GM21360 (cell line): ENCODE measurements around the gene GBF1.

Experiments
- ATAC-seq: cut with Tn5 transposase; IDR thresholded peaks from one replicate; pipeline ENCODE4 v1.9.1; 2021; ENCODE audit warnings: mild to moderate bottlenecking, moderate library complexity; ENCODE audit not compliant: unreplicated experiment

The GBF1 gene

DNA sequence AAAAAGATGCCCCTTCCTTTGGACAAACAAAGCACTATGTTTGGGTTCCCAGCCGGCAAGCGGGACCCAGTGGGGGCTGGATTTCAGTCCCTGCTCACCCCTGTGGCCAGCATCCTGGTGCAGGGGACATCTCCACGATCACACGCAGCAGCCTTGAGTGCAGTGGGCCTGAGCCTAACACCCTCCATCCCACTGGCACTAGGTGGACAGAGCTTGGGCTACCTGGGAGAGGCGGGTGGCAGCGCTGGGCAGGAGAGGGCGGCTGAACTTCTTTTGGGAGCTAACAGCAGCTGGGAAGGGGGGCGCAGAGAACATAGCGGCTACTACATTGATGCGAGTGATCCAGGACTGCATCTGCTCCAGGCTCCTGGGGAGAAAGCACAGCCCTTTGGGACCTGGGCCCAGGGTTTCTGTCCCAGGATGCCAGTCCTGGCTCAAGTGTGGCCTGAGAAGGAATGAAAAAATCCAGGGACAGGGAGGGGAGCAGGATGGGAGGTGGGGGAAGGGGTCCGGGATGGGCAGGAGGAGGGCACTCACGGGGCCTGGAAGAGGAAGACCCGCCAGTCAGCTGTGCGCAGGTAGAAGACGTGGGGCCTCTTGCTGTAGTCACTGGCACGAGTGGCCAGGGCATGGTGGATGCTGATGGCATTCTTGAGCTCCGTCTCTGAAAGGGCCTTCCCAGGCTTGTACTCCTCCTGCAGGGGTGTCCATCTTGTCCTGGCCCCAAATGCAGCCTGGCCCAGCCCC lies 159.2 kb downstream of the GBF1 start:
- no peak for ATAC-seq

DNA sequence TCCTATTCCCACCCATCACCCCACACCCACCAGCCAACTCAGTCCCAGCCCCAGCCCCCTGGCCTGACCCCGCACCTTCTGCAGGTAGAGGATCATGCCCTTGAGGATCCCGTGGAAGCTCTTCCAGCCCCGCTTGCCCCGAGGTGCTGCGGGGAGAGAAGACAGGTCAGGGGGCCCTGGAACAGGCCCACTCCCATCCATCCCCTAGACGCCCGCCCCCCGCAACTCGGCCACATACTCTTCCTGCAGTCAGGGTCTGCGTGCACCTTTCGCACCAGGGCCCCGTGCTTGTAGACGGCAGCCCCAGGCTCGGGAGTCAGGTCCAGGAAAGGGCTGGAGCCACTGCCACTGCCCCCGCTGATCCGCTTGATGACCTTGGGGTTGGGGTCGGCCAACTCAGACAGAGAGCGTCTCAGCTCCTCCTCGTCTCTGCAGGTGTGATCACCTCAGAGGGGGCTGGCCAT lies 159.8 kb downstream of the GBF1 start:
- no peak for ATAC-seq

DNA sequence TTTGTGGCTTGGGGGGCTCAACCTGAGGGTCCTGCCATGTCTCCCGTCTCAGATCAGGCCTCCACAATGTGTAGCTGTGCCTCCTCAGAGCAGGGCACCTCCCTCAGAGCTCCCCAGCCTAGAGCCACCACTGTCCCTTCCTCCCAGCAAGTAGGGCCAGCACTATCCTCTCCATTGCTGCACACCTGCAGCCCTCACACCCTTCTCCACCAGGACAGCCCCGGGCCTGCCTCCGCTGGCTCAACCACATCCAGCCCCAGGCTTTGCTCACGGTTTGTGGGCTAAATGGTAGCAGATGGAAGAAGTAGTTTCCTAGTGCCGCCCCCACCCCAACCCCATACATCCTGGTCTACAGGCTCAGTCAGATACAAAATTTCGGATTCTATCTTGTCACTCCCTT lies 160.3 kb downstream of the GBF1 start:
- no peak for ATAC-seq

DNA sequence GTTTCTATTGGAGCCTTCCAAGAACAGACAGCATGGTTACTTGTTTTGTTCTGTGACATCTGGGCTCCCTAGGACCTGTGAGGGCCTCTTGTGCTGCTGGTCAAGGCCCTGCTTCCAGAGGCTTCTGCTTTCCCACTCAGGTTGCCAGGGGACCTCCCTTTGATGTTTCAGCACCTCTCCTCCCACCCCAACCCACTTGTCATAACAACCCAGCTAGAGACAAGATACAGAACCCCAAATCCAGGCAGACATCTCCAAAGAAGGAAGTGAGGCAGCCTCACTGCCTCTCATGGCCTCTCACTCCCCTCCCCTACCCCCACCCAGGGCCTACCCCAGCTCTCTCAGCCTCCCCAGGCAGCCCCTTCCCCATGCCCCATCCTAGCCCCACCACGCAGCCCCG lies 161.5 kb downstream of the GBF1 start:
- ATAC-seq = no peak

DNA sequence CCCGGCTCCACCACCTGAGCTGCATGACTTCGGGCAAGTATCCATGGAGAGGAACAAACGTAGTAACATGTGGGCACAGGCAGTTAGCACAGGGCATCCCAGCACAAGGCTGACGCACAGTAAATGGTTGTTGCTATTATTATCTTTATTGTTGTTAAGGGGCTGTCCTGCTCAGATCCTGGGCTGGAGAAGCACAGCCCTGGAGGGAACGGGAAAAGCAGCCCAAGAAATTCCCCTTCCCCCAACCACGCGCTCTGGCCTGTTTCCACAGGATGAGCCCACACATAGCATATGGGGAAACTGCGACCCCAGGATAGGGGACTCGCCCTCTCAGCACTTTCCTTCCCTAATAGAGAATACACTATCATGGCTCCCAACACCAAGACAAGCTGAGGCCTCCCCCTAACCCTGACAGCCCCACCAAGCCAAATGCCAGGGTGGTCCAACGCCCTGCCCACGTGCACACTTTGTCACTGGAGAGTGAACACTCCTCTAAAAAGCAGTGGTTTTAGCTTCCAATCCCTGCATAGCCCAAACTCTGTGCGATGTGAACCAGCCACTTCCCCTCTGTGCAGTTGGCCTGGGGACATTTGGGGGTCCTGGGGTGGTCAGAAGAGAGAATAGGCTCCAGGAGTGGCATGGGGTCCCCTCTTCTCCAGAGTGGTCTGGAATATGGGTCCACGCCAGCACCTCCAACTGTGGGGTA lies 162.2 kb downstream of the GBF1 start:
- no peak for ATAC-seq

DNA sequence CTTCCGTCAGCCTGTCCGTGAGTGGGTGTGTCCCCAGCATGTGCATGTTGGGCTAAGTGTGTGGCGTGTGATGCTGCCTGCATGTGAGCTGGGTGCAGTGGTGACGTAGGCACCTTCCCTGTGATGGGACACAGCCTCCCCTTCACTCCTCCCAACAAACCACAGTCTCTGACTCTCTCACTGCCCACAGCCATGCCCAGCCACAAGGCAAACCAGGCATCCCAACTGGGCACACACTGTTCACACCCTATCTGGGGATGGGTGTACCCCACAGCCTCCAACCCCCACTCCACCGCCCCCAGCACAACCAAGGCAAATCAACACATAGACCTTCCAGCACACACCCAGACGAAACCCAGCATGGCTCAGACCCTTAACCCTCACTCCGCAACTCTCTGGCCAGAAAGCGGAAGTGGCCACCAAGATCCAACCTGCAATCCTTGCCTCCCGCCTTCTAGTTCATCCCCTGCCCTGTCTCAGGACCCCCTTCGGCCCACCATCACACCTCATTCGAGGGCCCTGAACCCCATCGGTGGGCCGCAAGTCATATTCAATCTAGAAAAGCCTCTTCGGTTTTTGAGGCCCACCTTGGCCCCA lies 162.9 kb downstream of the GBF1 start:
- ATAC-seq = no peak

DNA sequence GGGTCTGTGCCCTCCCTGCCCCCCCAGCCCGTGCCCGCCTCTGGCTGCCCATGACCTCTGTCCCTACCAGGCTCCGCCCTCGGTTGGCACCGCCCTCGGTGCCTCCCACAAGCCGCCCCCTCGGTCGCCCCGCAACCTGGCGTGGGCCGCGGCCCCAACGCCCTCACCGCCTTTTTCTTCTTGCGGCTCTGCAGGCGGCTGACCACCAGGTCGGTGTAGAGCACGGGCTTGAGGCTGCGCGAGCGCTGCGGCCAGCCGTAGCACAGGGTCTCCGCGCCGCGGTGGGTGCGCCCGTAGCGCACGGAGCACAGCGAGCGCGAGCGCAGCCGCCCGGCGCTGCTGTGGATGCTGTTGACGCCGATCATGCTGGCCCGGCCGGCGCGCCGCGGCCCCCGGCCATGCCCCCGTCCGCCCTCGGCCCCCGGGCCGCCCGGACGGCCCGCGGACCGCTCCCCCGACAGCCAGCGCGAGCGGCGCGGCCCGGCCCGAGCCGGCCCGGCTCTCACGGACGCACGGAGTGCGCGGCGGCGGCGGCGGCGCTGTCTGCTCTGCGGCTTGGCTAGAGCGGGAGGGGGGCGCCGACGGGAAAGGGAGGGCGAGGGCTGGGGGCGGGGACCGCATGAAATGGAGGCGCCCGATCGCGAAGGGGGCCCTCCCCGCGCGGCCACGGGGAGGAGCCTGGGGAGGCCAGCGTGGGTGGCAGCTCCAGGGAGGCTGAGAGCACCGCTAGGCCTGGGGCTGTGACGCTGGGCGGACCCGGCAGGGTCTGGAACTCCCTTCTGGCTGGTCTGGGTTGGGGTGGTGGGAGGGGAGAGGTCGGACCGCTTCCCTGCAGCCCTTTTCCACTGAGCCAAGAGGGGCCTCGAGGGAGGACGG lies 163.6 kb downstream of the GBF1 start:
- no peak for ATAC-seq

DNA sequence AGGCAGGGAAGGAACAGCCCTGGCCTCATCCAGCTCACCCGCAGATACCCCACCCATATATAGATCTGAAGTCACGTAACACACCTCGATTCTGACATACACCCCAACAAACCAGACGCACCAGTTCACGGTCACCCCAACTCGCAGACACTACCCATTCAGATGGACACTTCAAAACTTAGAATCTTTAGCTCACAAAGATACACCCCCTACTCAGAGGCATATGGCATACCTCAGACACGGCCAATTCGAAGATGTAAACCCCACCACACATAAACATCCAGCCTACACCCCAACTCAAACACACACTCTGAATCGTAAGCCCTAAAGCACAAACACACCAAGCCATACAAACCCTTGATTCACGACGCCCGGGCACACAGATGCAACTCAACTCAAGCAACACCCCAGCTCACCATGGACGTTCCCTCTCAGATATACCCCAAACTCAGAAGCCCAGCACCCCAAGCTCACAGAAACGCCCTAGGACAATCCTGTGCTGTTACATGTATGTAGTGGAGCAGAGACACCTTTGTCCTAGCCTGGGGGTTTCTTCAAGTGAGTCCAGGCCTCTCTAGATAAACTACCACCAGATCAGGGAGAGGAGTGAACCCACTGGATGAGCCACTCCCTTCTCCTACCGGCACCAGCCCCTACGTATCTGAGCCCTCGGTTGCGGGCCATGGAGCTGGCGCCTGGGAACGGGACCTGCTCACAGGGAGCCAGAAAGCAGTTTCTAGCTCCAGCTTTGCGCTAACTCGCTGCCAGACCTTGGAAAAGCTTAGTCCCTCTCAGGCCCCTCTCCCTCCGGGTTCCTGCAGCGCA lies 164.5 kb downstream of the GBF1 start:
- no peak for ATAC-seq

DNA sequence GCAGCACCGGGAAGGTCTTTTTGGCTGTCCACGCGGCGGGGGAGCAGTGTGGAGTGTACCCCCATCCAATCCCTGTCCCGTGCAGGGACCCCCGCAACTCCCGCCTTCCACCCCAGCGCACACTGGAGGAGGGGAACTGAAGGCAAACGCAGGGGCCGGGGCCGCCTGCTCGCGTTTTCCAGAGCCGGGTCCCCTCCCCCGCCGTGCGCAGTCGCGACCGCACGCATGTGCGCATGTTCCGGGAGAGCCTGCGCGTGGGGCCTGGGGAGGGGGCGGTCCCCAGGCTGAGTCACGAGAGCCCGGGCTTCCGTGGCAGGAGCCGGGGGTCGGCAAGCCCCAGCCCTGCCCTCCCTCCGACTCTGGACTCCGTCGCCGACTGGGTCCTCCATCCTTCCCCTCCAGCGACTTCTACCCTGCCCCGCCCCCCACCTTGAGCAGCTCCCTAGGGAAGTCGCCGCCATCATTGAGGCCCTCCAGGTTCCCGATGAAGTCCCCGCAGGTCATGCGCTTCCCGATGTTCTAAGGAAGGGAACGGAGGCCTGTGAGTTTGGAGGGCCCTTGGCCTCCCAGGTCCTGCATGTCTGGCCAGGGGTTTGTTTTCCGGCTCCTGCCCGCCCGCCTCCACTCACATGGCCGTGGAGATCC lies 165.2 kb downstream of the GBF1 start:
- no peak for ATAC-seq

DNA sequence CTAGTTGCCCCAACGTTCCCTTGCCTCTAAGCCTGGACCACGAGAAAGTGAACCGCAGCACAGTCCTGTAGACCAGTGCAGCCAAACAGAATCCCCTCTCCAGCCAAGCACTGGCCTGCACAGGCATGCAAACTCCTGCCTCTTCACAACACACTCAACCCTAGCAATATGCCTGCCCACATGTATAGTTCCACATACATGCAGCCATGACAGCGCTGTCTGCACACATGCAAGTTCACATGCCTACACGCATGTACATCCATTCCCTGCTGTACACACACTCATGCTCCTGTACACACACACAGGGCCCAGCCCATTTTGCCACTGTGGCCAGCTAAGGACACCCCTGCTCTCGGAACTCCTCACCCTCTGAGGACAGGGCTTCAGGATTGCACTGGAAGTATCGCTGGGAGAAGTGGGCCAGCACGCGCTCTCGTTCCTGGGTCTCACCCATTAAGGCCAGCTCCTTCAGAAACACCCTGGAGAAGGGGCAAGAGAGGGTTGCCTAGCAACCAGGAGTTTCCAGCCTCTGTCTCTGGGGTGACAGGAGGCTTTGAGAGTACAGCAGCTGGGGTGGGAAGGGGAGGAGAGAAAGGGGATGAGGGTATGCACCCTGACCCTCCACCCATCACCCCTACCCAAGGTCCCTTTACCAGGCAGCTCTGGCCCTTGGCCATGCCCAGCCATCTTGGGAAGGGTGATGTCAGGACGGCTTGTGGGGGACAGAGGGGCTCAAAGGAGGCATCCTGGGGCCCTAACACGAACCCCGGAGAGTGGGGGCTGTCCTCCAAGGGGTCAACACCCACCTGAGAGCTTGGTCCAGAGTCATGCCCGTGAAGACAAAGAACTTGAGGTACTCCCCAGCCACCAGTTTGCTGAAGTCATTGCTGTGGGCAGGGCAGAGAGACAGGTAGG lies 166.3 kb downstream of the GBF1 start:
- no peak for ATAC-seq

DNA sequence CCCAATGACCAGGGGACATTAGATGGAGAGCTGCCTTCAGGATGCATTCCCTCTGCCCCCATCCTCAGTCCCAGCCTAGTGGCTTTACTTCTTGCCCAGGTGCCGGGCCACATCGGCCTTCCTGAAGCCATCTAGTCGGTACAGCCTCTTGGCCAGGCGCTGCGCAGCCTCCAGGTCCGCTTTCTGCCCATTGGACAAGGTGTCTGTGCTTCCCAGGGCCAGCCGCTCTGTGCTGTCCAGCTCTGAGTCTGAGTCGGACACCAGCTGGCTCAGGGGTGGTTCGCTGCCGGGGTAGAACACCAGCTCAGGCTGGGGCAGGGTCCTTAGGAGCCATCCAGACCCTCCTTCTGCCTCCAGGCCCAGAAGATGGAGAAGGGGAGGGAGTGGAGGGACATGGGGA lies 167.0 kb downstream of the GBF1 start:
- no peak for ATAC-seq

DNA sequence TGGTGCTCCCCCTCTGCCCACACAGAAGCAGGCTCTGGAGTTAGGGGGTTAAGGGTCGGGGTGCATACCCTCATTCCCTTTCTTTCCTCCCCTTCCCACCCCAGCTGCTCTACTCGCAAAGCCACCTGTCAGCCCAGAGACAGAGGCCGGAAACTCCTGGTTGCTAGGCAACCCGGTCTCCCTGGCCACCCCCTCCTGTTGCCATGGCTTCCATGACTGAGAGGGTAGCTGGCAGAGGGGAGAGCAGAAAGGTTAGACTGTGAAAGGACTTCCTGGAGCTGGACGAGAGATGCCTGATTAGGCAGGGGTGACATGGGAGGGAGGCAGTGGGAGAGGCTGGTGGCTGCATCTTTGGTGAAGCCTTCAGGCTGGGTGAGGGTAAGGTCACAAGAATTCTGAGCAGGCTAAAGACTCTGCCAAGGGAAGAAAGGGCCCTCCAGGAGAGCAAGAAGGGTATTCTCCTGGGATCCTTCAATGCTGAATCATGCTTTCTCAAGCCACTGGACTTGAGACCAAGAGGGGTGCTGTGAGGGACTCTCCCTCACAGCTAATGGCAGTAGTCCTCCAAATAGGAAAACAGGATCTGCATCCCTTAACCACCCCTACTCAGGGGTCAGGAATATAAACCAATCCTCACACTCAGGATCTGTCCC lies 167.8 kb downstream of the GBF1 start:
- no peak for ATAC-seq

DNA sequence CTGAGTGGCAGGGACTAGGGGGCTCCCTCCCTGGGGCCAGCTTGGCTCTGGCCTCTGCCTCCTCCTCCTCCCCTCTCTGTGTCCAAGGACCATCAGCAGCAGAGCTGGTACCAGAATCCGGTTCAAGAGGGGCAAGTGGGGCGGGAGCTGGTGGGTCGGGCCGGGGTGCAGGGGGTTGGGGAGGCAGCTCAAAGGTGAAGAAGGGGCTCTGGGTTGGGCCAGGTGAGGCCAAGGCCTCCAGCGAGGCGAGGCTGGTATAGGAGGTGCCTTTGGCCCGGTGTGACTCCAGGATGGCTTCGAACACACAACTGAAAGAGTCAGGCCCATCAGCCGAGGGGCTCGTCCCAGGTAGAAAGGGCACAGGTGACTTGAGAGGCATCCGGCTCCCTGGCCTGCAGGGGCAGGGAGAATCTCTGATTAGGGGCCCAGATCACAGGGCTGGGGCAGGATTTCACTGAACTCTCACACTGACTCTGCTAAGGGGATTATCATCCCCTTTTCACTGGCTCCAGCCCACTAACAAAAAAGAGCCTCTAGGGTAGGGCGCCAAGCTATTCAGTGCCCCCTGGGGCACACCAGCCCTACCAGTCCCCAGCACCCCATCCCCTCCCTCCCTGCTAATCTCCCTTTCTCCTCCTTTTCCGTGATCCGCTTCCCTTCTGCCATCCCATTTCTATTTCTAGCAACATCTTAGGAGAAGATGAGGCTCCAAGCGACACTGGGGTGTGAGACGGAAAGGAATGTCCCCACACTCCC lies 168.7 kb downstream of the GBF1 start:
- no peak for ATAC-seq

DNA sequence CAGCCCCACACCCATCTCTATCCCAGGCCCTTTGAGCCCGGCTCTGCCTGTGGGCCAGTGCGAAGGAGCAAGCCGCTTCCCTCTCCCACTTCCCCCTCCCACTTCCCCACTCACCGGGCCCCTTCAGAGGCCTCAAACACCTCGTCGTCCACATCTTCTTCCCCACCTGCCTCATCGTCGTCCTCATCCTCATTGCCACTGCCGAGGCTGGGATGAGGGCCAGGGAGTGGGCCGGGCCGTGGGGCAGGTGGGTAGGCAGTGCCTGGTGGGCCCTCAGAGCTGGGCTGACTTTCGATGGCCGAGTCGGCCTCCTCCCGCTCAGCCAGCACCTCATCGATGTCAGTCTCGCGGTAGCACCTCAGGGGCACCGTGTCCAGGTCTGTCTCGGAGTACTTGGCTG lies 169.4 kb downstream of the GBF1 start:
- ATAC-seq = no peak

DNA sequence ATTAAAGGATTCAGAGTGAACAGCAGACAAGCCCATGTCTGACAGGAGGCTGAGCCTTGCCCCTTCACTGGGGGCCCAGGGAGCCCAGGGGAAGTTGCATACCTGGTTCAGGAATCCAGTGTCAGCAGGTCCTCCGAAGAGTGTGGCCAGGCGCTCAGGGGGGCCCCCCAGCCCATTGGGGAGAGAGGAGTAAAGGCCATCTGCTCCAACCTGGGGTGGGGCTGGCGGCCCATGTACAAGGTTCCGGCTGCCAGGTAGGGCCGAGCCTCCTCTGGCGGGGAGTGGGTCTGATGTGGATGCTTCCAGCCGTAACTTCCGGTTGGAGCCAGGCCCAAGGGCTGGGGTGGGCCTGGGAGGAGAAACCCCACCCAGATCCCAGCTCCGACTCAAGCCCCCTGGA lies 171.0 kb downstream of the GBF1 start:
- ATAC-seq = no peak

DNA sequence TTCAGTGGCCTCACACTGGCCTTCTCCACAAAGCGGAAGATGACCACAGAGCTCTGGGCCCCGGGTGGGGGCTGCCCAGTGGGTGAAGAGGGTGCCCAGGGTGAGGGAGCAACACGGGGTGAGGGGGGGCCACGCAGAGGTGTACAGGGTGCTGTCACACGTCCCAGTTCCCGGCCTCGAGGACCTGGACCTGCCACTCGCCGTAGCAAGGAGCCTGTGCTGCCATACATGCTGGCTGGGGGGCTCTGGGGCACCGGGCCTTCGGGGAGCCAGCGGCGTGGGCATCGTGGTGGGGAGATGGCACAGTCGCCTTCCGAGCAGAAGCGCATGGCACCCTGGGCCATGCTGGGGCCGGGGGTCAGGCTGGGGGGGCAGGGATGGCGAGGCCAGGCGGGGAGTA lies 171.4 kb downstream of the GBF1 start:
- ATAC-seq = no peak

DNA sequence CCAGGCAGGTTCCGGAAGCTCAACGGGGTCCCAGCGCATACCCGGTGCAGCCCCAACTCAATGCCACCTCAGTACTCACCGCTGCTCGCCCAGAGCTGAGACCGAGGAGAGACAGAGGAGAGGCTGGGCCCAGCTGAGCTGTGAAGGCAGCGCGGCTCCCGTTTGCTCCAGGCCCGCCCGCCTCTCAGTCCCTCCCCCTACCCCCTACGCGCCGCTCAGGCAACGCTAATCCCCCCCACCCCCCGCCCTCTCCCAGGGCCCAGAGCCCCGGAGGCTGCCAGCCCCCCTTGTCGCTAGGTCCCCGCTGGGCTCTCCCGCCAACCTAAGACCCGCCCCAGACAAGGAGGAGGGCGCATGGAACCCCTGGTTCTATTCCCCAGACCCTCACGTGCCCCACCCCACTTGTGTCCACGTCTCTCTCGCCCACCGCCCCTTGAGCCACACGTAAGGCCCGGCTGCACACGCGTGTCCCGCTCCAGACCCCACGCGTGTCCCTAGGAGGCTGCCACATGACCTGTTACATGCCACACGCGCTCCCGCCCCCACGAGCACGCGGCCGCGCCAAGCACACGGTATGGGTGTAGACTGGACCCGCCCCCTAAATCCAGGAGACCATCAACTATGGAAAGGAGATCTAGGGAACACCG lies 173.4 kb downstream of the GBF1 start, which contains the start of gene PSD:
Gene PSD (minus strand): TSS at position 164 of the 647 bp plus-strand sequence. CDS start 1,747 bp downstream, outside the sequence.
- ATAC-seq = no peak
